Fibroblast of lung (primary cell): Measurements from ENCODE around the gene CHTF18.

ENCODE experiments used
- EZH2 ChIP-seq: IDR thresholded peaks from 2 replicates; pipeline ENCODE4 v1.5.1; 2012; ENCODE audit warnings: low read length, control low read depth, mild to moderate bottlenecking; ENCODE audit errors: missing control alignments
- TF ChIP-seq, protein P1 (sequence below), 2 donors: IDR thresholded peaks in 1 of 2; conservative IDR thresholded peaks in 1 of 2; 1 replicate in 1 of 2; 2 replicates in 1 of 2; pipeline ENCODE4 v1.5.1; 2011 to 2012; ENCODE audit warnings: low read length in 2 of 2, control low read depth in 1 of 2, inconsistent platforms in 1 of 2, low read depth in 1 of 2, mild to moderate bottlenecking in 1 of 2

DNA sequence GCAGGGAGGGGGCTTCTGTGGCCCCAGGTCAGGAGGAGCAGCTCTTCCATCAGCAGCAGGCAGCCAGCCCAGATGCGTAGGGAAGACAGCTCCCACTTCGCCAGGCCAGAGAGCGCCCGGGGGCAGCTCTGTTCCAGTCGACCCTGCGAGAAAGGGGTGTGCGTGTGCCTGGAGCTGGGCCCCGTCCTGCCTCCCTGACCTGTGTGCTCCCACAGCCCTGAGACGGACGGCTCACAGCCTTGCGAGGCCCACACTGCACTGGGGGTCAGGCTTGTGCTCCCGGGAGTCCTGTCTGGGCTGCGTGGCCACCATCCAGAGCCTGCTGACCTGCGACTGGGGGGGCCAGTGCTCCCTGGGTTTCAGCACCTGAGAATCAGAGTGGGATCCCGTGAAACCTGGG lies 28.4 kb upstream of the CHTF18 start:
- TF ChIP-seq, protein P1, sequence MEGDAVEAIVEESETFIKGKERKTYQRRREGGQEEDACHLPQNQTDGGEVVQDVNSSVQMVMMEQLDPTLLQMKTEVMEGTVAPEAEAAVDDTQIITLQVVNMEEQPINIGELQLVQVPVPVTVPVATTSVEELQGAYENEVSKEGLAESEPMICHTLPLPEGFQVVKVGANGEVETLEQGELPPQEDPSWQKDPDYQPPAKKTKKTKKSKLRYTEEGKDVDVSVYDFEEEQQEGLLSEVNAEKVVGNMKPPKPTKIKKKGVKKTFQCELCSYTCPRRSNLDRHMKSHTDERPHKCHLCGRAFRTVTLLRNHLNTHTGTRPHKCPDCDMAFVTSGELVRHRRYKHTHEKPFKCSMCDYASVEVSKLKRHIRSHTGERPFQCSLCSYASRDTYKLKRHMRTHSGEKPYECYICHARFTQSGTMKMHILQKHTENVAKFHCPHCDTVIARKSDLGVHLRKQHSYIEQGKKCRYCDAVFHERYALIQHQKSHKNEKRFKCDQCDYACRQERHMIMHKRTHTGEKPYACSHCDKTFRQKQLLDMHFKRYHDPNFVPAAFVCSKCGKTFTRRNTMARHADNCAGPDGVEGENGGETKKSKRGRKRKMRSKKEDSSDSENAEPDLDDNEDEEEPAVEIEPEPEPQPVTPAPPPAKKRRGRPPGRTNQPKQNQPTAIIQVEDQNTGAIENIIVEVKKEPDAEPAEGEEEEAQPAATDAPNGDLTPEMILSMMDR (conservative IDR thresholded peaks at IDR 0.05 in 1 of 2, IDR thresholded peaks at IDR 0.05 in 1 of 2; ENCODE audit: low read depth in 1 of 2, low read length in 2 of 2) = no peak
- no peak for TF ChIP-seq EZH2
